Chondrocyte (in vitro differentiated cells): ENCODE results near the gene KCNMB4. TPM values are rescaled to one million over a fixed set of nuclear protein-coding genes. Genes with fewer than 3 reads are reported as not detected.

Experiments
- DNase-seq: peaks from one replicate; pipeline ENCODE4 v3.0.0; 2021; ENCODE audit warnings: mixed read lengths, low spot score
- H3K27ac Mint-ChIP-seq: one replicate; pipeline ENCODE4 v1.8.0; 2021; ENCODE audit warnings: mild to moderate bottlenecking, moderate library complexity, mixed read lengths; ENCODE audit not compliant: unreplicated experiment
- H3K27me3 Mint-ChIP-seq: 2 replicates; pipeline ENCODE4 v1.8.0; 2021; ENCODE audit warnings: low read depth, mixed read lengths
- H3K36me3 Mint-ChIP-seq: 2 replicates; pipeline ENCODE4 v1.8.0; 2021; ENCODE audit warnings: low read depth, mixed read lengths
- H3K4me1 Mint-ChIP-seq: 2 replicates; pipeline ENCODE4 v1.8.0; 2021; ENCODE audit warnings: low read depth, mild to moderate bottlenecking, mixed read lengths
- H3K4me3 Mint-ChIP-seq: one replicate; pipeline ENCODE4 v1.8.0; 2021; ENCODE audit warnings: mild to moderate bottlenecking, moderate library complexity, mixed read lengths; ENCODE audit not compliant: unreplicated experiment
- H3K9me3 Mint-ChIP-seq: 2 replicates; pipeline ENCODE4 v1.8.0; 2021; ENCODE audit warnings: low read depth, mixed read lengths
- CTCF ChIP-seq: fragments of 200-600 bp; sonication (generic); IDR thresholded peaks from 2 replicates; pipeline ENCODE4 v1.5.0; 2021; ENCODE audit warnings: antibody characterized with exemption, mild to moderate bottlenecking, moderate library complexity
- long read RNA-seq: library from polyadenylated mRNA; stranded (forward); transcript quantifications from one replicate; pipeline ENCODE4 v2.0.0, GENCODE V29; 2021
- total RNA-seq: library from RNA; stranded (reverse); gene quantifications from 3 replicates; pipeline ENCODE4 v1.2.1, GENCODE V29; 2021

Gene KCNMB4
- total RNA-seq, result 2.9 to 3.7 TPM (median 3.3 TPM) in 3 replicates
- long read RNA-seq, full-length matches to known transcripts, result 9 of 9 reads
- long read RNA-seq, partial matches to known transcripts, result 0 of 9 reads
- long read RNA-seq, other reads (novel, unspliced or antisense), result 0 of 9 reads

- Mint-ChIP-seq H3K4me3 (peak within 1 kb of the TSS; percentile 90), H3K27ac (no peak within 1 kb of the TSS), H3K27me3 (peaks cover 8% of the 10 kb centered on the region), H3K36me3 (no peaks in the 10 kb centered on the region), H3K9me3 (no peaks in the 10 kb centered on the region), H3K4me1 (peaks cover 20% of the 10 kb centered on the region)
- TF ChIP-seq CTCF, result no peak
- DNase-seq, result peak; percentile 90
These were observed at the start of gene KCNMB4 for GRCh38 chr12:70365648-70366518. KCNMB4 (plus strand) TSS chr12:70366290; CDS start chr12:70366735, 445 bp downstream.

GRCh38 chr12:70317781-70318180 lies 48.3 kb upstream of the KCNMB4 start:
- Mint-ChIP-seq H3K27ac (peak overlapping the region; percentile 13), H3K36me3 (peaks cover 2% of the 10 kb centered on the region), H3K4me1 (peaks cover 8% of the 10 kb centered on the region), H3K27me3 (no peaks in the 10 kb centered on the region), H3K4me3 (no peak overlapping the region), H3K9me3 (no peaks in the 10 kb centered on the region)
- no peak for TF ChIP-seq CTCF
- DNase-seq, result no peak

GRCh38 chr12:70319605-70320004 lies 46.5 kb upstream of the KCNMB4 start:
- TF ChIP-seq CTCF, result no peak
- Mint-ChIP-seq H3K27ac (no peak overlapping the region), H3K36me3 (peaks cover 7% of the 10 kb centered on the region), H3K27me3 (no peaks in the 10 kb centered on the region), H3K4me1 (peaks cover 8% of the 10 kb centered on the region), H3K9me3 (no peaks in the 10 kb centered on the region), H3K4me3 (no peak overlapping the region)
- no peak for DNase-seq

GRCh38 chr12:70321191-70321590 lies 44.9 kb upstream of the KCNMB4 start:
- Mint-ChIP-seq H3K4me3 (no peak overlapping the region), H3K27me3 (no peaks in the 10 kb centered on the region), H3K36me3 (peaks cover 7% of the 10 kb centered on the region), H3K4me1 (peaks cover 8% of the 10 kb centered on the region), H3K9me3 (no peaks in the 10 kb centered on the region), H3K27ac (no peak overlapping the region)
- no peak for TF ChIP-seq CTCF
- DNase-seq, result no peak

GRCh38 chr12:70327541-70327940 lies 38.5 kb upstream of the KCNMB4 start:
- Mint-ChIP-seq H3K9me3 (no peaks in the 10 kb centered on the region), H3K4me3 (no peak overlapping the region), H3K36me3 (peaks cover 11% of the 10 kb centered on the region), H3K27me3 (no peaks in the 10 kb centered on the region), H3K4me1 (no peaks in the 10 kb centered on the region), H3K27ac (no peak overlapping the region)
- no peak for DNase-seq
- TF ChIP-seq CTCF, result no peak
